Cardiac muscle cell (in vitro differentiated cells and primary cell): ENCODE results near the gene TBC1D2. TPM values are rescaled to one million over a fixed set of nuclear protein-coding genes. Genes with fewer than 3 reads are reported as not detected.
"Not testable (repeated sequence)": the region's sequence is repeated elsewhere in the genome, so short reads cannot be mapped to it uniquely, and the experiment has no call there.

ENCODE experiments used
- DNase-seq, 2 donors: peaks; one replicate each; pipeline versions ENCODE4 v3.0.0 to v3.0.0-alpha.2; 2010 to 2017; ENCODE audit warnings: low read depth in 1 of 2, low spot score in 1 of 2
- H3K27ac ChIP-seq: fragments of 200-600 bp; sonication (generic); 2 replicates; pipeline ENCODE4 v1.5.1; 2016
- H3K27me3 ChIP-seq: fragments of 200-600 bp; sonication (generic); 2 replicates; pipeline ENCODE4 v1.6.0; 2016; ENCODE audit warnings: control low read depth
- H3K36me3 ChIP-seq: fragments of 200-600 bp; sonication (generic); 2 replicates; pipeline ENCODE4 v1.5.1; 2016; ENCODE audit warnings: control low read depth
- H3K4me1 ChIP-seq: fragments of 200-600 bp; sonication (generic); 2 replicates; pipeline ENCODE4 v1.8.1; 2017; ENCODE audit warnings: low read depth, mild to moderate bottlenecking, mixed run types
- H3K4me3 ChIP-seq: fragments of 200-600 bp; sonication (generic); 2 replicates; pipeline ENCODE4 v1.5.1; 2016; ENCODE audit warnings: mild to moderate bottlenecking
- H3K9me3 ChIP-seq: fragments of 200-600 bp; sonication (generic); 2 replicates; pipeline ENCODE4 v1.5.1; 2017; ENCODE audit warnings: low read depth, mild to moderate bottlenecking, control low read depth
- polyA plus RNA-seq: library from polyadenylated mRNA; unstranded; fragments of >200 nt; fragmentation: Nextera tagmentation; extraction: Ambion mirVana; gene quantifications from 2 replicates; pipeline ENCODE4 v1.2.1, GENCODE V29; 2016
- total RNA-seq: library from RNA; depleted of rRNA; stranded (reverse); fragments of >200 nt; gene quantifications from 2 replicates; pipeline ENCODE4 v1.2.3, GENCODE V29; 2016
- TF ChIP-seq, protein P1 (sequence below): IDR thresholded peaks from 2 replicates; pipeline ENCODE4 v1.5.1; 2012; ENCODE audit warnings: low read depth, mild to moderate bottlenecking, low read length

The TBC1D2 gene
- total and polyA plus RNA-seq, 2 experiments from 2014 or later, result 3.0 to 5.5 TPM

DNA sequence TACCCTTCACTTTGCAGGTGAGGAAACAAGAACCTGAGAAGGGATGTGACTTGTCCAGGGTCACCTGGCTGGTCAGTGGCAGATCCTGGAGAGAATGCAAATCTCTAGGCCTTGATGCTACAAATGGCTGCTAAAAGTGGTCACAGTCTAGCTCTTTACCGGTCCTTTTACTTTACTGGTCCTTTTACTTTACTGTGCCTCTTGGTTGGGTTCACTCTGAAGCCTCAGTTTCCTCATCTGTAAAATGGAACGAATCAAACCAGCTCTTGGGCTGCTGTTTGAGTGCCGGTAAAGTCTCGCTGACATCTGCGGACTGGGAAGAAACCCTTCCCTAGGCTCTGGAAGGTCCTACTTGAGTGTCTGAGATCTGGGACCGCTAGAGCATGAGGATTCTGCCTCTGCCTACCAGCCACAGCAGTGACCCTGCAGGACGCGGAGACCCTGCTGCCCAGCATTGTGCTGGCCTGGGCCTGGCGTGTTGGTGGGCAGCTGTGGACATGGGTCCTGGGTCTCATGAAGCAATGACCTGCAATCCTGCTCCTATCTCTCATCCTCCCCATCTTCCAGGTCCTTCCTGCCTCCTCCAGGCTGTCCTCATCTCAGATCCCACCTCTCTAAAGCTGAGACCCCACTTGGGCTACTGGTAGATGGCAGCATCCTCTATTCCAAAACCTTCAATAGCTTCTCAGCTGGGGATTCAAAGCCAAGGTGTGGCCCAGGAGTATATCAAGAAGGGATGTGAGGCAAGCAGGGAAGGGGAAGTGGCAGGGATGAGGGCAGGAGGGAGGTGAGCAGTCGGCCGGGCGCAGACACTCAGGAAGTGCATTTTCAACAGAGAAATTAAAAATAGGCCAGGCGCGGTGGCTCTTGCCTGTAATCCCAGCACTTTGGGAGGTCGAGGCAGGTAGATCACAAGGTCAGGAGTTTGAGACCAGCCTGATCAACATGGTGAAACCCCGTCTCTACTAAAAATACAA lies 76.3 kb downstream of the TBC1D2 start:
- Histone ChIP-seq H3K4me1 (peaks cover 3% of the 10 kb centered on the region), H3K36me3 (no peaks in the 10 kb centered on the region), H3K4me3 (no peak overlapping the region), H3K9me3 (no peaks in the 10 kb centered on the region), H3K27ac (no peak overlapping the region), H3K27me3 (no peaks in the 10 kb centered on the region)
- TF ChIP-seq, protein P1, sequence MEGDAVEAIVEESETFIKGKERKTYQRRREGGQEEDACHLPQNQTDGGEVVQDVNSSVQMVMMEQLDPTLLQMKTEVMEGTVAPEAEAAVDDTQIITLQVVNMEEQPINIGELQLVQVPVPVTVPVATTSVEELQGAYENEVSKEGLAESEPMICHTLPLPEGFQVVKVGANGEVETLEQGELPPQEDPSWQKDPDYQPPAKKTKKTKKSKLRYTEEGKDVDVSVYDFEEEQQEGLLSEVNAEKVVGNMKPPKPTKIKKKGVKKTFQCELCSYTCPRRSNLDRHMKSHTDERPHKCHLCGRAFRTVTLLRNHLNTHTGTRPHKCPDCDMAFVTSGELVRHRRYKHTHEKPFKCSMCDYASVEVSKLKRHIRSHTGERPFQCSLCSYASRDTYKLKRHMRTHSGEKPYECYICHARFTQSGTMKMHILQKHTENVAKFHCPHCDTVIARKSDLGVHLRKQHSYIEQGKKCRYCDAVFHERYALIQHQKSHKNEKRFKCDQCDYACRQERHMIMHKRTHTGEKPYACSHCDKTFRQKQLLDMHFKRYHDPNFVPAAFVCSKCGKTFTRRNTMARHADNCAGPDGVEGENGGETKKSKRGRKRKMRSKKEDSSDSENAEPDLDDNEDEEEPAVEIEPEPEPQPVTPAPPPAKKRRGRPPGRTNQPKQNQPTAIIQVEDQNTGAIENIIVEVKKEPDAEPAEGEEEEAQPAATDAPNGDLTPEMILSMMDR, result no peak
- no peak for DNase-seq

DNA sequence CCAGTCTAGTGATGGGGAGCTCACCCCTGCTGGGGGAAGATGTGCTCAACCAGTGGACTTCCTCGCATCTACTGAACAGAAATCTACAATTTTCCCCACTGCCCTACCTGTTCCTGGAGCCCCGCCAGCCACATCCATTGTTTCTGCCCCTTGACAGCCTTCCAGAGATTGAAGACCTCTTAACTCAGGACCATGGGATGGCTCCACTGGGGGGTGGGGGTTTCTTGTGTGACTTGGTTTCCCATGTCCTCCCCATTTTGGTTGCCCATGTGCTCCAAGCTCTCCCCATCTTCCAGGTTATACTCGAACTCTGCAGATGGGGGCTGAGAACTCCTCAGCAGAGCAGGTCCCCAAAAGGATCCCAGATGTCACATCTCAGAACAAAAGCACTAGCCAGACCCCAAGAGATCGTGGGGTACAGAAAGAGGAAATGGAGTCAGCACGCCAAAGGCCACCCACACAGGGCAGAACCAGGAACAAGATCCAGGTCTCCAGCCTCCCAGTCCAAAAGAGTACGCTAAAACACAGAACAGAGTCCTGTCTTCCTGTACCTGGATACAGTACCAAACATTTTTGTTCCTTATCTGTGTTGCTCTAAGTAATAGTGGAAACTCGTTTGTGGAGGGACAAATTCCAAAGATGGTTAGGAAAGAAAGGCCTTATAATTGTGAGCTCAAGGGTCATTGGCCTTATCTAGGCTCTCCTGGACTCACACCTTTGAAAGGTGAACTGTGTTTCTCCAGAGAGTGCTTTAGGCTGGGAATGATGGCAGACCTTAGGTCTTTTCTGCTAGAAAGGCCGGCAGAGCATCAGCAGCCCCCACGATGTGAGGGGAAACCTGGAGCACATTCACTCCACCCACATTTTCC lies 78.8 kb downstream of the TBC1D2 start:
- H3K36me3 ChIP-seq, result no peaks in the 10 kb centered on the region
- no peak for DNase-seq

DNA sequence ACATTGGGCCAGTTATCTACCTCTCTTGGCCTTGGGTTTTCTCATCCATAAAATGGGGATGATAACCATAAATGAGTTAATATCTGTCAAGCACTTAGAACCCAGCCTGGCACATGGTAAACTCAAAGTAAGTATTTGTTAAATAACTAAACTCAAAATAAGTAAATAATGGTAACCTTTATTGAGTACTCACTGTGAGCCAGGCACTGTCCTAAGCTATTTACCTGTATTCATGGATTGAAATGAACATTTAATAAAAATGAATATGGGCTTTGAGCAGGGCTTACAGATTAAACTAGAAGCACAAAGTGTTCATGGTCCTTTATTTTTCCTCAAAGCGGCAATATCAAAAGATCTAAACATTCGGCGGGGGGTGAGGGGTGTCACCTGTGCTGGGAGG lies 79.7 kb downstream of the TBC1D2 start:
- Histone ChIP-seq H3K36me3 (no peaks in the 10 kb centered on the region), H3K4me3 (no peak overlapping the region), H3K4me1 (no peaks in the 10 kb centered on the region), H3K27me3 (no peaks in the 10 kb centered on the region), H3K9me3 (no peaks in the 10 kb centered on the region), H3K27ac (no peak overlapping the region)
- TF ChIP-seq, protein P1, result no peak
- DNase-seq, result no peak

More for the DNA sequence above, 78.8 kb downstream of the TBC1D2 start:
- Histone ChIP-seq H3K27me3 (no peaks in the 10 kb centered on the region), H3K4me1 (no peaks in the 10 kb centered on the region), H3K4me3 (no peak overlapping the region), H3K9me3 (no peaks in the 10 kb centered on the region), H3K27ac (no peak overlapping the region)
- TF ChIP-seq, protein P1, result no peak

DNA sequence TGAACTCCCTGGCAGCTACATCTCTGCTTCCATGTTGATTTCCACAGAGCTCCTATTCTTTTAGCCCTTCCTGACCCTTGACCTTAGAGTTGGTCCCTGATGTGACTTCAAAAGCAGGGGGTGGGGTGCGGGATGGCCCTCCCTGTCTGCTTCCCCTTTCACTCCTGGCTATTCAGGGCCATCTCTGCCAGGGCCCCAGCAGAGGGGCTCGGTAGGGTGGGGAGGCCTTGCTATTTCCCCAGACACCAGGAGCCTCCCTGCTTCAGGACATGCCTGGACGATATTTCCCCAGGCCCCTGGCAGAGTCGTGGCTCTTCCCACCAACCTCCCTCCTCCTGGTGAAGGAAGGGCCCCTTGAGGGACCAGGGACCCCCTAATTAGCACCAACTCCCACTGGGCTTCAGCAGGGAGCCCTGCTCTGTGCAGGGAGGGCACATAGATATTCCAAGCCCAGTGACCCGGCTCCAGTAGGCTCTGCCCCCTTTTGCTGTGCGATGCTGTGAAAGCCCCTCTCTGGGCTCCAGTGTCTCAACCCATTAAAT lies 80.3 kb downstream of the TBC1D2 start:
- Histone ChIP-seq H3K4me3 (no peak overlapping the region), H3K27ac (no peak overlapping the region), H3K27me3 (no peaks in the 10 kb centered on the region), H3K36me3 (no peaks in the 10 kb centered on the region), H3K9me3 (no peaks in the 10 kb centered on the region), H3K4me1 (no peaks in the 10 kb centered on the region)
- no peak for DNase-seq
- TF ChIP-seq, protein P1, result no peak

DNA sequence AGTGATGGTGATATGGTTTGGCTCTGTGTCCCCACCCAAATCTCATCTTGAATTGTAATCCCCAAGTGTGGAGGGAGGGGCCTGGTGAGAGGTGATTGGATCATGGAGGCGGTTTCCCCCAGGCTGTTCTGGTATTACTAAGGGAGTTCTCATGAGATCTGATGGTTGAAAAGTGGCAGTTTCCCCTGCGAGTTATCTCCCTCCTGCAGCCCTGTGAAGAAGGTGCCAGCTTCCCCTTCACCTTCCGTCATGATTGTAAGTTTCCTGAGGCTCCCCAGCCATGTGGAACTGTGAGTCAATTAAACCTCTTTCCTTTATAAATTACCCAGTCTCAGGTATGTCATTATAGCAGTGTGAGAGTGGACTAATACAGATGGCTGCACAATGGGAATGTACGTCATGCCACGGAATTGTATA lies 80.9 kb downstream of the TBC1D2 start:
- not testable (repeated sequence) for H3K9me3 ChIP-seq, H3K27me3 ChIP-seq, H3K27ac ChIP-seq, H3K36me3 ChIP-seq, H3K4me3 ChIP-seq, H3K4me1 ChIP-seq, DNase-seq
